IPS DF 4.7 (cell line): ENCODE data around the gene GAGE13.
"Not testable (repeated sequence)": the region's sequence is repeated elsewhere in the genome, so short reads cannot be mapped to it uniquely, and the experiment has no call there.

Experiments
- DNase-seq: peaks from one replicate; pipeline ENCODE4 v3.0.0-alpha.2; 2013; ENCODE audit warnings: low spot score; ENCODE audit errors: extremely low read depth

Gene GAGE13

GRCh38 chrX:49330421-49330820 is 961 bp upstream of the GAGE13 start:
- DNase-seq = not testable (repeated sequence)

GRCh38 chrX:49331841-49332240 is 459 bp downstream of the GAGE13 start:
- not testable (repeated sequence) for DNase-seq

- not testable (repeated sequence) for DNase-seq
These were observed 10.1 kb downstream of the GAGE13 start for GRCh38 chrX:49341449-49341848.

- not testable (repeated sequence) for DNase-seq
These were observed 13.3 kb downstream of the GAGE13 start for GRCh38 chrX:49344496-49345175.

- not testable (repeated sequence) for DNase-seq
These were observed 14.0 kb downstream of the GAGE13 start for GRCh38 chrX:49345402-49345801.

- DNase-seq = not testable (repeated sequence)
These were observed 14.8 kb downstream of the GAGE13 start for GRCh38 chrX:49346150-49346549.
